Sigmoid colon (tissue), 7 donors: ENCODE results near the gene ITLN1. TPM values are rescaled to one million over a fixed set of nuclear protein-coding genes. Genes with fewer than 3 reads are reported as not detected.
A peak's percentile ranks its signal among the peaks of the same experiment; 100 is the strongest.

Experiments used
- DNase-seq: peaks from one replicate; pipeline ENCODE4 v3.0.0-alpha.2; 2019
- H3K27ac ChIP-seq, 4 donors: fragments of 200-600 bp; sonication (generic); one replicate each; pipeline ENCODE4 v1.5.1; 2016 to 2019; ENCODE audit warnings: mild to moderate bottlenecking in 1 of 4
- H3K27me3 ChIP-seq, 3 donors: fragments of 200-600 bp; sonication (generic); one replicate each; pipeline ENCODE4 v1.5.1; 2019; ENCODE audit warnings: mild to moderate bottlenecking in 1 of 3
- H3K36me3 ChIP-seq, 4 donors: fragments of 200-600 bp; sonication (generic); one replicate each; pipeline ENCODE4 v1.5.1; 2016 to 2019
- H3K4me1 ChIP-seq, 4 donors: fragments of 200-600 bp; sonication (generic); one replicate each; pipeline ENCODE4 v1.5.1; 2017 to 2019
- H3K4me3 ChIP-seq, 4 donors: fragments of 200-600 bp; sonication (generic); one replicate each; pipeline ENCODE4 v1.5.1; 2017 to 2019; ENCODE audit warnings: mild to moderate bottlenecking in 2 of 4, moderate library complexity in 1 of 4
- H3K9me3 ChIP-seq, 4 donors: fragments of 200-600 bp in 3 of 4; sonication (generic) in 3 of 4; one replicate each; pipeline versions ENCODE4 v1.5.1 to v1.6.1; 2013 to 2019
- CTCF ChIP-seq, 4 experiments: fragments of 450-650 bp in 3 of 4; fragments of 200-600 bp in 1 of 4; IDR thresholded peaks; one replicate each; pipeline ENCODE4 v1.5.1; 2016 to 2019; ENCODE audit warnings: antibody characterized with exemption in 4 of 4, mild to moderate bottlenecking in 3 of 4, moderate library complexity in 2 of 4
- EP300 ChIP-seq, 4 donors: sonication (generic); formaldehyde crosslinking; IDR thresholded peaks; one replicate each; pipeline ENCODE4 v1.6.1; 2017; ENCODE audit warnings: antibody characterized with exemption in 4 of 4
- POLR2A ChIP-seq, 2 donors: fragments of 450-650 bp; IDR thresholded peaks; one replicate each; pipeline ENCODE4 v1.6.1; 2016; ENCODE audit warnings: antibody characterized with exemption in 2 of 2, mild to moderate bottlenecking in 2 of 2, moderate library complexity in 2 of 2
- POLR2AphosphoS5 ChIP-seq, 4 donors: sonication (generic); formaldehyde crosslinking; IDR thresholded peaks; one replicate each; pipeline ENCODE4 v1.6.1; 2017; ENCODE audit warnings: antibody characterized with exemption in 4 of 4
- WGBS, 2 donors: extraction: QIAGEN DNeasy Blood & Tissue Kit; methylation state at CpG; one replicate each; pipeline ENCODE4 v1.1.7; 2013; 5-methylcytosine and 5-hydroxymethylcytosine counted together
- intact Hi-C: fragments of 100-400 bp; cut with DNase I; formaldehyde crosslinking; loops from one replicate; pipeline ENCODE4 v1.15.1; 2023
- polyA plus RNA-seq, 3 donors: library from polyadenylated mRNA; stranded (reverse); fragments of 200-250 nt; gene quantifications; one replicate each; pipeline ENCODE4 v1.2.3, GENCODE V29; 2013
- total RNA-seq, 4 donors: library from RNA; depleted of rRNA; stranded (reverse); fragments of >200 nt; gene quantifications; one replicate each; pipeline ENCODE4 v1.1.0, GENCODE V29; 2016
- donor health status: healthy with polysubstance abuse.
- donor health status: Bipolar disorder and iron deficiency.
- donor health status: healthy.

The ITLN1 gene
- total and polyA plus RNA-seq, 7 donors: 0.66 to 478 (median 175) TPM; not detected in 2

DNA sequence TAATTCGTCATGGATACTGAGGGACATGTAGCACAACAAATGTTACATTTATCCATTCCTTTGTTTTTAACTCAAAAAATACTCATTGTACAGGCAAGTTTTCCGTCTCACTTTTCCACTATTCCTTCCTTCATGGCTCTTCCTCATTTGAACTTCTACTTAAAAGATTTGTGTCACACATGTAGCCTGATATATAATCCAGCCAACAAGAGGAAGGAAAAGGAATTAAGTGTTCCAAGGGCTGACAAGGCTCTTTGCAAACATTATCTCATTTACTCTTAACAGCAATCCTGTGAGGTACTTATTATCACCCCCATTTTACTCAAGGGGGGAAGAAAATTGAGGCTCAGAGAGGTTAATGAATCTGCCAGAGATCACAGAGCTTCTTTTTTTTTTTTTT is 45.2 kb downstream of the ITLN1 start:
- Histone ChIP-seq H3K27ac (no peak overlapping the region), H3K4me1 (peaks cover 0 to 25% (median 5%) of the 10 kb centered on the region in 4 donors), H3K4me3 (no peak overlapping the region), H3K36me3 (no peaks in the 10 kb centered on the region), H3K9me3 (no peaks in the 10 kb centered on the region), H3K27me3 (no peaks in the 10 kb centered on the region)
- TF ChIP-seq EP300 (IDR thresholded peaks at IDR 0.05) (no peak), POLR2A (IDR thresholded peaks at IDR 0.05) (no peak), POLR2AphosphoS5 (IDR thresholded peaks at IDR 0.05) (no peak), CTCF (IDR thresholded peaks at IDR 0.05) (no peak)
- DNase-seq: no peak
- intact Hi-C loops: loop anchor here (5.0 to 10.0 kb wide), 2 partner anchors 113 to 255 kb away; partner anchors contain the start of genes ITLN2 and KLHDC9
- WGBS, 2 donors: 87 to 90% methylated on average over 2 of the region's 2 CpGs

- intact Hi-C loops: loop anchor here (5.0 to 10.0 kb wide), 2 partner anchors 113 to 256 kb away; partner anchors contain the start of genes ITLN2 and KLHDC9
- H3K27ac ChIP-seq: no peak overlapping the region
- no peaks in the 10 kb centered on the region for H3K9me3 ChIP-seq
- DNase-seq: no peak
- no peak for TF ChIP-seq EP300 (IDR thresholded peaks at IDR 0.05)
- TF ChIP-seq POLR2A (IDR thresholded peaks at IDR 0.05): no peak
- TF ChIP-seq POLR2AphosphoS5 (IDR thresholded peaks at IDR 0.05): no peak
- TF ChIP-seq CTCF (IDR thresholded peaks at IDR 0.05): no peak
- 63 to 80% methylated on average over 7 of the region's 7 CpGs for WGBS, 2 donors
- no peaks in the 10 kb centered on the region for H3K27me3 ChIP-seq
- H3K4me3 ChIP-seq: no peak overlapping the region
- no peaks in the 10 kb centered on the region for H3K36me3 ChIP-seq
- H3K4me1 ChIP-seq: peaks cover 0 to 17% (median 5%) of the 10 kb centered on the region in 4 donors
Observed at GRCh38 chr1:160838888-160839287, 46.1 kb downstream of the ITLN1 start.

GRCh38 chr1:160837558-160838205 is 47.3 kb downstream of the ITLN1 start:
- peak overlapping the region in 2 of 4 donors; percentile 10 to 50 for H3K27ac ChIP-seq
- no peaks in the 10 kb centered on the region for H3K27me3 ChIP-seq
- intact Hi-C loops: loop anchor here (5.0 to 10.0 kb wide), 2 partner anchors 115 to 257 kb away; partner anchors contain the start of genes ITLN2 and KLHDC9

GRCh38 chr1:160836981-160837557 is 47.9 kb downstream of the ITLN1 start:
- Histone ChIP-seq H3K4me1 (peaks cover 0 to under 1% (median 0%) of the 10 kb centered on the region in 4 donors), H3K4me3 (no peak overlapping the region), H3K27ac (peak overlapping the region in 2 of 4 donors; percentile 17 to 40), H3K27me3 (no peaks in the 10 kb centered on the region), H3K9me3 (no peaks in the 10 kb centered on the region), H3K36me3 (no peaks in the 10 kb centered on the region)
- WGBS, 2 donors: 60 to 82% methylated on average over 4 of the region's 4 CpGs
- no peak for TF ChIP-seq EP300 (IDR thresholded peaks at IDR 0.05)
- no peak for DNase-seq
- intact Hi-C loops: loop anchor here (5.0 to 10.0 kb wide), 2 partner anchors 115 to 258 kb away; partner anchors contain the start of genes ITLN2 and KLHDC9

More at GRCh38 chr1:160837558-160838205, 47.3 kb downstream of the ITLN1 start:
- WGBS, 2 donors: 40 to 84% methylated on average over 9 of the region's 9 CpGs
- no peak for TF ChIP-seq EP300 (IDR thresholded peaks at IDR 0.05)
- no peak for TF ChIP-seq POLR2A (IDR thresholded peaks at IDR 0.05)
- no peak for TF ChIP-seq POLR2AphosphoS5 (IDR thresholded peaks at IDR 0.05)
- no peak for TF ChIP-seq CTCF (IDR thresholded peaks at IDR 0.05)
- H3K4me3 ChIP-seq: no peak overlapping the region
- no peaks in the 10 kb centered on the region for H3K36me3 ChIP-seq
- no peak for DNase-seq
- H3K9me3 ChIP-seq: no peaks in the 10 kb centered on the region
- H3K4me1 ChIP-seq: peaks cover 0 to 6% (median 0%) of the 10 kb centered on the region in 4 donors

GRCh38 chr1:160836561-160836960 is 48.4 kb downstream of the ITLN1 start:
- H3K4me3 ChIP-seq: no peak overlapping the region
- peak overlapping the region in 2 of 4 donors; percentile 17 to 40 for H3K27ac ChIP-seq
- no peaks in the 10 kb centered on the region for H3K4me1 ChIP-seq
- no peak for DNase-seq
- WGBS, 2 donors: 51 to 56% methylated on average over 3 of the region's 3 CpGs
- no peaks in the 10 kb centered on the region for H3K9me3 ChIP-seq
- TF ChIP-seq EP300 (IDR thresholded peaks at IDR 0.05) (no peak), CTCF (IDR thresholded peaks at IDR 0.05) (no peak), POLR2A (IDR thresholded peaks at IDR 0.05) (no peak), POLR2AphosphoS5 (IDR thresholded peaks at IDR 0.05) (no peak)
- no peaks in the 10 kb centered on the region for H3K27me3 ChIP-seq
- intact Hi-C loops: loop anchor here (5.0 to 10.0 kb wide), 2 partner anchors 116 to 258 kb away; partner anchors contain the start of genes ITLN2 and KLHDC9
- H3K36me3 ChIP-seq: no peaks in the 10 kb centered on the region
